Skin of body (tissue), 2 donors: ENCODE measurements around the gene DONSON. TPM values are rescaled to one million over a fixed set of nuclear protein-coding genes. Genes with fewer than 3 reads are reported as not detected.

Experiments used
- DNase-seq: peaks from one replicate; lab custom pipeline; 2025; lab: John Stamatoyannopoulos, UW
- total RNA-seq: library from RNA; depleted of rRNA; stranded (reverse); fragments of >200 nt; gene quantifications from one replicate; pipeline ENCODE4 v1.2.3, GENCODE V29; 2014

The DONSON gene
- total RNA-seq, 1 donor from 2014 or later: 13.2 TPM

GRCh38 chr21:33542640-33543504 lies 45.6 kb downstream of the DONSON start, which contains the start of gene SON:
Gene SON (plus strand): TSS chr21:33543038. CDS start chr21:33543093, 55 bp downstream.
- peak; percentile 99 for DNase-seq

DNA sequence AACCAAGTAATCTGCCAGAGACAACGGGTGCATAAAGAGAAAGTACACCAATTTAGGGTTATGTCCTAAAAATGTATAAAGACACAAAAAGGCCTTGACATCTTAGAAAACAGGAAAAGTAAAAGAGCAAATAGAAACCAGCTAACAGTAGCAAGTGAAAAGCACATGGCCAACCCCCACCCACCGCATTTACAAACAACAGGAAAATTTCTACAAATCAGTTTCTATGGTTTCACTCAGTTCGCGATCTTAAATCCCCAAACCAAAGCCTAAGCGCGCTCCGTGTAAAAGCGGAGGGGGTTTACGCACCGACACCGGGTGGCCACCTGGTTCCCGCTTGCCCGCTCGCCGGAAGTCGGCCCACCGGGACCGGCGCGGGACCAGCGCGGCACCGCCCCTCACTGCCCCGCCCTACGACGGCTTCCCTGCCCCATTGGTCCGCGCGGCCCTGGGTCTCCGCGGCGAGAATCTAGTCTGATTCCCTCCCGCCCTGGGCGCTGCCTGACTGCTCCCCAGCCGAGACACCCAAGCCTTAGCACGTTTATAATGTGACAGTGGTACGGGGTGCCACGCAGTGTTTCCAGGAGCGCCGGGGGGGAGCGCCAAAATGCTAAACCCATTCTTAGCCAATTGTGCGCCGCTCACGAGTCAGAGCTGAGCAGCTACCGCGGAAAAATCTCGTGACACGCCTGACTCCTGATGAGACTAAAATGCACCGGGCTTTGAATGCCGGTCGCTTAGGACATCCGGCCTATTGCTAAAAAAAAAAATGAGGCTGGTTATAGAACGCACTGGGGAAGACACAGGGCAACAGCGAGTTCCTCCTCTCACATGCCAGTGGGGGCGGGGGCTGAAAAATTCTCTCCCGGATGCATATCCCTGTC lies 46.5 kb downstream of the DONSON start, which contains the start of gene GART:
GART (minus strand) TSS at position 362 of the 884 bp plus-strand sequence. CDS start 2,802 bp downstream, outside the sequence.
- DNase-seq: peak; percentile 88

GRCh38 chr21:33541105-33541711 lies 47.3 kb downstream of the DONSON start:
- DNase-seq: no peak

- DNase-seq: no peak
These were observed 47.8 kb downstream of the DONSON start for GRCh38 chr21:33540711-33541104.

GRCh38 chr21:33539616-33540015 lies 48.9 kb downstream of the DONSON start:
- DNase-seq: no peak

GRCh38 chr21:33537212-33537611 lies 51.3 kb downstream of the DONSON start:
- no peak for DNase-seq

GRCh38 chr21:33531007-33531406 lies 57.5 kb downstream of the DONSON start:
- no peak for DNase-seq

Other genes with a start within 250 kb of the DONSON start
- gene IFNGR2, start 185.3 kb downstream of the DONSON start, total RNA-seq: 63.1 TPM
- gene TMEM50B, start 108.7 kb downstream of the DONSON start, total RNA-seq: 31.6 TPM
- gene DNAJC28, start 97.0 kb downstream of the DONSON start, total RNA-seq: 1.6 TPM
- gene GART, start 46.6 kb downstream of the DONSON start, total RNA-seq: 58.1 TPM
- 285 TPM for gene SON, start 45.6 kb downstream of the DONSON start, total RNA-seq
- 38.6 TPM for gene CRYZL1, start 53.1 kb upstream of the DONSON start, total RNA-seq
- gene ITSN1, start 53.8 kb upstream of the DONSON start, total RNA-seq: 42.6 TPM